SK-N-SH (cell line): Measurements from ENCODE around the gene THTPA. TPM values are rescaled to one million over a fixed set of nuclear protein-coding genes. Genes with fewer than 3 reads are reported as not detected.

Experiments used
- CTCF ChIA-PET: fragments of 300-600, 350-600 bp; formaldehyde crosslinking; extraction: SDS; loops from one replicate; lab custom pipeline; 2021; lab: Yijun Ruan, JAX
- POLR2A ChIA-PET: fragments of 350-600 bp; sonication (Branson Sonifier 250); formaldehyde crosslinking; extraction: SDS; loops from one replicate; lab custom pipeline; 2020; ENCODE audit warnings: antibody characterized with exemption, inconsistent platforms; lab: Yijun Ruan, JAX
- DNase-seq: peaks from one replicate; pipeline ENCODE4 v3.0.0; 2012
- H2AFZ ChIP-seq: fragments of 200-600 bp; sonication (generic); 2 replicates; pipeline ENCODE4 v1.8.1; 2016; ENCODE audit warnings: antibody characterized with exemption, mild to moderate bottlenecking, low read depth
- H3F3A ChIP-seq: fragments of 200-600 bp; sonication (generic); replicated peaks from 2 replicates; pipeline ENCODE3; 2016; ENCODE audit warnings: antibody characterized with exemption, mild to moderate bottlenecking; ENCODE audit not compliant: insufficient read depth
- H3K27ac ChIP-seq, 2 experiments: fragments of 200-500 bp in 1 of 2; fragments of 200-600 bp in 1 of 2; sonication (Bioruptor generic) in 1 of 2; sonication (generic), shearing (Covaris generic) in 1 of 2; 2 replicates each; pipeline versions ENCODE4 v1.5.1 to v1.6.1; 2014 to 2016; ENCODE audit warnings: low read depth in 2 of 2, inconsistent platforms in 1 of 2, low read length in 1 of 2, mild to moderate bottlenecking in 1 of 2, mixed read lengths in 1 of 2
- H3K27me3 ChIP-seq: fragments of 200-600 bp; sonication (generic), shearing (Covaris generic); 2 replicates; pipeline ENCODE4 v1.6.1; 2016; ENCODE audit warnings: mixed run types; ENCODE audit not compliant: insufficient read depth
- H3K36me3 ChIP-seq, 2 experiments: fragments of 200-500 bp in 1 of 2; fragments of 200-600 bp in 1 of 2; sonication (Bioruptor generic) in 1 of 2; sonication (generic) in 1 of 2; replicated peaks in 1 of 2; 2 replicates each; pipeline versions ENCODE3 to v1.5.1; 2014 to 2016; ENCODE audit warnings: low read length in 1 of 2, mild to moderate bottlenecking in 1 of 2; ENCODE audit not compliant: insufficient read depth in 2 of 2, control insufficient read depth in 1 of 2
- H3K4me1 ChIP-seq, 2 experiments: fragments of 200-500 bp in 1 of 2; fragments of 200-600 bp in 1 of 2; sonication (Bioruptor generic) in 1 of 2; sonication (generic), shearing (Covaris generic) in 1 of 2; 2 replicates each; pipeline versions ENCODE4 v1.5.1 to v1.6.1; 2014 to 2016; ENCODE audit warnings: low read depth in 1 of 2, low read length in 1 of 2, mixed run types in 1 of 2; ENCODE audit not compliant: insufficient read depth in 2 of 2, control insufficient read depth in 1 of 2
- H3K4me2 ChIP-seq: fragments of 200-600 bp; sonication (generic), shearing (Covaris generic); 2 replicates; pipeline ENCODE4 v1.6.1; 2017; ENCODE audit warnings: mixed run types
- H3K4me3 ChIP-seq, 2 experiments: fragments of 200-500 bp in 1 of 2; fragments of 200-600 bp in 1 of 2; sonication (Bioruptor generic) in 1 of 2; sonication (generic), shearing (Covaris generic) in 1 of 2; 2 replicates each; pipeline versions ENCODE4 v1.5.1 to v1.8.1; 2014 to 2016; ENCODE audit warnings: low read depth in 2 of 2, inconsistent platforms in 1 of 2, low read length in 1 of 2, mild to moderate bottlenecking in 1 of 2, mixed read lengths in 1 of 2, moderate library complexity in 1 of 2
- H3K79me2 ChIP-seq: fragments of 200-600 bp; sonication (generic); 2 replicates; pipeline ENCODE4 v1.8.1; 2017; ENCODE audit warnings: mild to moderate bottlenecking; ENCODE audit not compliant: insufficient read depth
- H3K9ac ChIP-seq: fragments of 200-600 bp; sonication (generic); 2 replicates; pipeline ENCODE4 v1.6.1; 2017; ENCODE audit warnings: mixed run types
- H3K9me2 ChIP-seq: fragments of 200-600 bp; sonication (generic); 2 replicates; pipeline ENCODE4 v1.6.1; 2017; ENCODE audit warnings: mixed run types
- H3K9me3 ChIP-seq: fragments of 200-600 bp; sonication (generic); 2 replicates; pipeline ENCODE4 v1.6.1; 2017; ENCODE audit warnings: mixed run types, mild to moderate bottlenecking, moderate library complexity
- H4K20me1 ChIP-seq: fragments of 200-600 bp; sonication (generic); 2 replicates; pipeline ENCODE4 v1.6.1; 2017; ENCODE audit warnings: mild to moderate bottlenecking, mixed run types; ENCODE audit not compliant: insufficient read depth
- EZH2phosphoT487 ChIP-seq: fragments of 200-600 bp; sonication (generic); IDR thresholded peaks from 2 replicates; pipeline ENCODE4 v1.6.1; 2017; ENCODE audit warnings: low read depth, mixed run types, mild to moderate bottlenecking, antibody characterized with exemption, moderate library complexity, borderline replicate concordance
- FOSL2 ChIP-seq: IDR thresholded peaks from 2 replicates; pipeline ENCODE4 v1.4.0; 2012; ENCODE audit warnings: low read depth, mild to moderate bottlenecking, moderate library complexity, borderline replicate concordance
- GABPA ChIP-seq: IDR thresholded peaks from 2 replicates; pipeline ENCODE4 v1.4.0; 2012; ENCODE audit warnings: low read depth, mild to moderate bottlenecking
- NRF1 ChIP-seq: IDR thresholded peaks from 2 replicates; pipeline ENCODE4 v1.6.1; 2012; ENCODE audit warnings: low read depth, mild to moderate bottlenecking, low read length
- PBX3 ChIP-seq: IDR thresholded peaks from 2 replicates; pipeline ENCODE4; 2012
- RCOR1 ChIP-seq: fragments of 150-350 bp; IDR thresholded peaks from 2 replicates; pipeline ENCODE4 v1.6.1; 2017; ENCODE audit warnings: antibody characterized with exemption, low read length
- REST ChIP-seq: IDR thresholded peaks from 2 replicates; pipeline ENCODE4 v1.6.1; 2012; ENCODE audit warnings: mild to moderate bottlenecking, low read depth, low read length, moderate library complexity
- SIN3A ChIP-seq: IDR thresholded peaks from 2 replicates; pipeline ENCODE4 v1.6.1; 2012; ENCODE audit warnings: low read depth, mild to moderate bottlenecking, low read length, moderate library complexity, borderline replicate concordance
- TCF12 ChIP-seq: IDR thresholded peaks from 2 replicates; pipeline ENCODE4 v1.4.0; 2012
- USF2 ChIP-seq: fragments of 150-350 bp; IDR thresholded peaks from 2 replicates; pipeline ENCODE4 v1.6.1; 2017; ENCODE audit warnings: antibody characterized with exemption, low read length, low read depth, borderline replicate concordance
- YY1 ChIP-seq: IDR thresholded peaks from 2 replicates; pipeline ENCODE4 v1.4.0; 2012; ENCODE audit warnings: low read depth, mild to moderate bottlenecking
- ZBTB33 ChIP-seq: IDR thresholded peaks from 2 replicates; pipeline ENCODE4 v1.4.0; 2012; ENCODE audit warnings: low read depth, borderline replicate concordance
- WGBS: methylation state at CpG from one replicate; pipeline ENCODE4 v1.1.6; 2017; ENCODE audit warnings: low lambda C conversion rate; 5-methylcytosine and 5-hydroxymethylcytosine counted together
- polyA plus RNA-seq, 3 experiments: library from polyadenylated mRNA; depleted of rRNA; stranded (reverse); fragments of >200 nt; gene quantifications; 2 replicates each; pipeline ENCODE4 v1.2.3, GENCODE V29; 2012

THTPA gene
- polyA plus RNA-seq, 1 of the 3 experiments (the other 2 are of a cell fraction), result 16.3 TPM

- Histone ChIP-seq H3K4me3 (no peak overlapping the region), H3K4me1 (peaks cover 4 to 6% of the 10 kb centered on the region in 2 experiments; a peak in 1 of 4 replicates), H3K4me2 (no peak overlapping the region), H3K9me2 (no peaks in the 10 kb centered on the region), H3K9me3 (no peaks in the 10 kb centered on the region), H3K9ac (no peak overlapping the region), H2AFZ (no peak overlapping the region), H3F3A (no peaks in the 10 kb centered on the region), H3K27me3 (no peaks in the 10 kb centered on the region), H4K20me1 (no peaks in the 10 kb centered on the region), H3K79me2 (no peaks in the 10 kb centered on the region), H3K36me3 (peaks cover 0 to 14% of the 10 kb centered on the region in 2 experiments), H3K27ac (no peak overlapping the region)
- TF ChIP-seq EZH2phosphoT487 (no peak), USF2 (no peak), FOSL2 (no peak), SIN3A (no peak), GABPA (no peak), ZBTB33 (no peak), YY1 (no peak), PBX3 (no peak), REST (no peak), NRF1 (no peak), RCOR1 (no peak), TCF12 (no peak)
- ChIA-PET POLR2A (interaction anchor here (0.9 kb wide), 1 partner anchor 20 kb away, joined by 3 read pairs; no protein-coding TSS in a partner anchor), CTCF (interaction anchor here (1.7 to 11.3 kb wide), 3 partner anchors 13 to 56 kb away, joined by 5 to 276 read pairs (median 136); partner anchors contain the start of gene THTPA)
- no peak for DNase-seq
- 85% methylated on average over 4 of the region's 4 CpGs for WGBS
These were observed 20.1 kb upstream of the THTPA start for GRCh38 chr14:23535943-23536342.
